Measurements from ENCODE around the gene EPS8. TPM values are rescaled to one million over a fixed set of nuclear protein-coding genes. Genes with fewer than 3 reads are reported as not detected.

Gene EPS8
- total RNA-seq, 1 experiment from 2014 or later = 97.5 TPM

GRCh38 chr12:15662983-15663659 is 126.1 kb downstream of the EPS8 start:
- intact Hi-C loops (cut with micrococcal nuclease; ENCODE audit: unreplicated experiment) = loop anchor here (2.0 to 5.0 kb wide), 2 partner anchors 39 to 194 kb away; no protein-coding TSS in a partner anchor
- no peaks in the 10 kb centered on the region for H3K9me3 Mint-ChIP-seq (ENCODE audit: low read depth, unreplicated experiment)
- peak; percentile 26 for DNase-seq
- no peaks in the 10 kb centered on the region for H3K27me3 Mint-ChIP-seq (ENCODE audit: unreplicated experiment)
- peaks cover 32% of the 10 kb centered on the region for H3K36me3 Mint-ChIP-seq (ENCODE audit: insufficient read depth, unreplicated experiment)
- H3K4me3 Mint-ChIP-seq (ENCODE audit: low read depth, unreplicated experiment) = peak overlapping the region; percentile 47
- H3K4me1 Mint-ChIP-seq (ENCODE audit: low read depth, unreplicated experiment) = peaks cover 17% of the 10 kb centered on the region
- CTCF ChIA-PET = interaction anchor here (0.7 to 1.6 kb wide), 8 partner anchors 11 to 192 kb away, joined by 3 to 8 read pairs (median 4); no protein-coding TSS in a partner anchor
- BruUV-seq (replicated peaks) = no TSS peak
- TF ChIP-seq CTCF (IDR thresholded peaks at IDR 0.05; ENCODE audit: unreplicated experiment) = no peak
- peak overlapping the region; percentile 99 for H3K27ac Mint-ChIP-seq (ENCODE audit: unreplicated experiment)

- TF ChIP-seq CTCF (IDR thresholded peaks at IDR 0.05; ENCODE audit: unreplicated experiment) = no peak
- CTCF ChIA-PET = interaction anchor here (0.6 to 1.7 kb wide), 16 partner anchors 12 to 193 kb away, joined by 3 to 8 read pairs (median 4); no protein-coding TSS in a partner anchor
- DNase-seq = no peak
- H3K4me1 Mint-ChIP-seq (ENCODE audit: low read depth, unreplicated experiment) = peaks cover 17% of the 10 kb centered on the region
- peak overlapping the region; percentile 99 for H3K27ac Mint-ChIP-seq (ENCODE audit: unreplicated experiment)
- BruUV-seq (replicated peaks) = TSS peak; percentile 60
- no peaks in the 10 kb centered on the region for H3K9me3 Mint-ChIP-seq (ENCODE audit: low read depth, unreplicated experiment)
- H3K27me3 Mint-ChIP-seq (ENCODE audit: unreplicated experiment) = no peaks in the 10 kb centered on the region
- H3K4me3 Mint-ChIP-seq (ENCODE audit: low read depth, unreplicated experiment) = peak overlapping the region; percentile 47
- H3K36me3 Mint-ChIP-seq (ENCODE audit: insufficient read depth, unreplicated experiment) = peaks cover 32% of the 10 kb centered on the region
- intact Hi-C loops (cut with micrococcal nuclease; ENCODE audit: unreplicated experiment) = loop anchor here (2.0 to 5.0 kb wide), 2 partner anchors 40 to 194 kb away; no protein-coding TSS in a partner anchor
These were observed 126.7 kb downstream of the EPS8 start for GRCh38 chr12:15662303-15662980.

- CTCF ChIA-PET = no interaction called here
- intact Hi-C loops (cut with micrococcal nuclease; ENCODE audit: unreplicated experiment) = no loop called here
- no TSS peak for BruUV-seq (replicated peaks)
- peaks cover 16% of the 10 kb centered on the region for H3K36me3 Mint-ChIP-seq (ENCODE audit: insufficient read depth, unreplicated experiment)
- TF ChIP-seq CTCF (IDR thresholded peaks at IDR 0.05; ENCODE audit: unreplicated experiment) = no peak
- H3K9me3 Mint-ChIP-seq (ENCODE audit: low read depth, unreplicated experiment) = no peaks in the 10 kb centered on the region
- H3K27ac Mint-ChIP-seq (ENCODE audit: unreplicated experiment) = no peak overlapping the region
- no peak overlapping the region for H3K4me3 Mint-ChIP-seq (ENCODE audit: low read depth, unreplicated experiment)
- no peak for DNase-seq
- no peaks in the 10 kb centered on the region for H3K27me3 Mint-ChIP-seq (ENCODE audit: unreplicated experiment)
- no peaks in the 10 kb centered on the region for H3K4me1 Mint-ChIP-seq (ENCODE audit: low read depth, unreplicated experiment)
These were observed 137.8 kb downstream of the EPS8 start for GRCh38 chr12:15651371-15651770.

- no peak for DNase-seq
- H3K27me3 Mint-ChIP-seq (ENCODE audit: unreplicated experiment) = no peaks in the 10 kb centered on the region
- CTCF ChIA-PET = no interaction called here
- H3K4me1 Mint-ChIP-seq (ENCODE audit: low read depth, unreplicated experiment) = no peaks in the 10 kb centered on the region
- peaks cover 16% of the 10 kb centered on the region for H3K36me3 Mint-ChIP-seq (ENCODE audit: insufficient read depth, unreplicated experiment)
- TF ChIP-seq CTCF (IDR thresholded peaks at IDR 0.05; ENCODE audit: unreplicated experiment) = no peak
- H3K4me3 Mint-ChIP-seq (ENCODE audit: low read depth, unreplicated experiment) = no peak overlapping the region
- intact Hi-C loops (cut with micrococcal nuclease; ENCODE audit: unreplicated experiment) = no loop called here
- no TSS peak for BruUV-seq (replicated peaks)
- H3K27ac Mint-ChIP-seq (ENCODE audit: unreplicated experiment) = no peak overlapping the region
- H3K9me3 Mint-ChIP-seq (ENCODE audit: low read depth, unreplicated experiment) = no peaks in the 10 kb centered on the region
These were observed 138.6 kb downstream of the EPS8 start for GRCh38 chr12:15650399-15651128.

Measured in Calu3 (cell line).